T-helper 1 cell treated with Interleukin-12 subunit alpha and Interleukin-12 subunit beta and Interleukin-4 antibody, amounts not matched to agents 30 μg/mL and 1 μg/mL, for 36 hours (primary cell): ENCODE measurements around the gene GABRB1.

Experiments used
- H3K27ac Mint-ChIP-seq: one replicate; pipeline ENCODE4 v1.8.0; 2021; ENCODE audit warnings: mild to moderate bottlenecking, mixed read lengths
- H3K27me3 Mint-ChIP-seq: one replicate; pipeline ENCODE4 v1.8.0; 2021; ENCODE audit warnings: low read depth, mixed read lengths
- H3K36me3 Mint-ChIP-seq: one replicate; pipeline ENCODE4 v1.8.0; 2021; ENCODE audit warnings: low read depth, mixed read lengths
- H3K4me1 Mint-ChIP-seq: one replicate; pipeline ENCODE4 v1.8.0; 2021; ENCODE audit warnings: low read depth, mixed read lengths
- H3K4me3 Mint-ChIP-seq: one replicate; pipeline ENCODE4 v1.8.0; 2021; ENCODE audit warnings: mild to moderate bottlenecking, moderate library complexity, mixed read lengths
- H3K9me3 Mint-ChIP-seq: one replicate; pipeline ENCODE4 v1.8.0; 2021; ENCODE audit warnings: mixed read lengths

The GABRB1 gene

GRCh38 chr4:47065051-47065481, 33.7 kb downstream of the GABRB1 start:
- Mint-ChIP-seq H3K9me3 (peaks cover 5% of the 10 kb centered on the region), H3K27me3 (no peaks in the 10 kb centered on the region), H3K4me3 (no peak overlapping the region), H3K4me1 (no peaks in the 10 kb centered on the region), H3K27ac (no peak overlapping the region), H3K36me3 (no peaks in the 10 kb centered on the region)

GRCh38 chr4:47068986-47069385, 37.6 kb downstream of the GABRB1 start:
- Mint-ChIP-seq H3K27ac (no peak overlapping the region), H3K9me3 (peaks cover 5% of the 10 kb centered on the region), H3K27me3 (no peaks in the 10 kb centered on the region), H3K4me3 (no peak overlapping the region), H3K4me1 (no peaks in the 10 kb centered on the region), H3K36me3 (no peaks in the 10 kb centered on the region)

GRCh38 chr4:47071901-47072341, 40.6 kb downstream of the GABRB1 start:
- Mint-ChIP-seq H3K36me3 (no peaks in the 10 kb centered on the region), H3K27me3 (no peaks in the 10 kb centered on the region), H3K9me3 (peaks cover 5% of the 10 kb centered on the region), H3K27ac (no peak overlapping the region), H3K4me3 (no peak overlapping the region), H3K4me1 (no peaks in the 10 kb centered on the region)

GRCh38 chr4:47073647-47074046, 42.3 kb downstream of the GABRB1 start:
- Mint-ChIP-seq H3K36me3 (no peaks in the 10 kb centered on the region), H3K27me3 (no peaks in the 10 kb centered on the region), H3K4me1 (no peaks in the 10 kb centered on the region), H3K4me3 (no peak overlapping the region), H3K27ac (no peak overlapping the region), H3K9me3 (no peaks in the 10 kb centered on the region)

GRCh38 chr4:47074816-47075215, 43.4 kb downstream of the GABRB1 start:
- no peaks in the 10 kb centered on the region for H3K27me3 Mint-ChIP-seq
- no peak overlapping the region for H3K4me3 Mint-ChIP-seq
- H3K27ac Mint-ChIP-seq = no peak overlapping the region
- no peaks in the 10 kb centered on the region for H3K36me3 Mint-ChIP-seq
- no peaks in the 10 kb centered on the region for H3K4me1 Mint-ChIP-seq
- H3K9me3 Mint-ChIP-seq = no peaks in the 10 kb centered on the region

- Mint-ChIP-seq H3K4me3 (no peak overlapping the region), H3K4me1 (no peaks in the 10 kb centered on the region), H3K36me3 (no peaks in the 10 kb centered on the region), H3K27ac (no peak overlapping the region), H3K27me3 (no peaks in the 10 kb centered on the region), H3K9me3 (no peaks in the 10 kb centered on the region)
Measured at GRCh38 chr4:47075262-47075661, 43.9 kb downstream of the GABRB1 start.

- H3K27me3 Mint-ChIP-seq = no peaks in the 10 kb centered on the region
- no peak overlapping the region for H3K4me3 Mint-ChIP-seq
- no peaks in the 10 kb centered on the region for H3K36me3 Mint-ChIP-seq
- no peak overlapping the region for H3K27ac Mint-ChIP-seq
- no peaks in the 10 kb centered on the region for H3K9me3 Mint-ChIP-seq
- H3K4me1 Mint-ChIP-seq = no peaks in the 10 kb centered on the region
Measured at GRCh38 chr4:47075919-47076318, 44.6 kb downstream of the GABRB1 start.

- Mint-ChIP-seq H3K4me1 (no peaks in the 10 kb centered on the region), H3K9me3 (no peaks in the 10 kb centered on the region), H3K27ac (no peak overlapping the region), H3K36me3 (no peaks in the 10 kb centered on the region), H3K27me3 (no peaks in the 10 kb centered on the region), H3K4me3 (no peak overlapping the region)
Measured at GRCh38 chr4:47084111-47084510, 52.7 kb downstream of the GABRB1 start.

- H3K27ac Mint-ChIP-seq = no peak overlapping the region
- no peaks in the 10 kb centered on the region for H3K27me3 Mint-ChIP-seq
- no peaks in the 10 kb centered on the region for H3K36me3 Mint-ChIP-seq
- no peaks in the 10 kb centered on the region for H3K4me1 Mint-ChIP-seq
- H3K4me3 Mint-ChIP-seq = no peak overlapping the region
- no peaks in the 10 kb centered on the region for H3K9me3 Mint-ChIP-seq
Measured at GRCh38 chr4:47084795-47085194, 53.4 kb downstream of the GABRB1 start.

GRCh38 chr4:47088298-47088697, 56.9 kb downstream of the GABRB1 start:
- H3K27me3 Mint-ChIP-seq = no peaks in the 10 kb centered on the region
- H3K27ac Mint-ChIP-seq = no peak overlapping the region
- no peaks in the 10 kb centered on the region for H3K9me3 Mint-ChIP-seq
- no peak overlapping the region for H3K4me3 Mint-ChIP-seq
- H3K36me3 Mint-ChIP-seq = no peaks in the 10 kb centered on the region
- H3K4me1 Mint-ChIP-seq = no peaks in the 10 kb centered on the region

- Mint-ChIP-seq H3K9me3 (no peaks in the 10 kb centered on the region), H3K27me3 (no peaks in the 10 kb centered on the region), H3K4me3 (no peak overlapping the region), H3K4me1 (no peaks in the 10 kb centered on the region), H3K27ac (no peak overlapping the region), H3K36me3 (no peaks in the 10 kb centered on the region)
Measured at GRCh38 chr4:47095884-47096283, 64.5 kb downstream of the GABRB1 start.

GRCh38 chr4:47101453-47101852, 70.1 kb downstream of the GABRB1 start:
- Mint-ChIP-seq H3K36me3 (no peaks in the 10 kb centered on the region), H3K27me3 (peaks cover 4% of the 10 kb centered on the region), H3K9me3 (no peaks in the 10 kb centered on the region), H3K27ac (no peak overlapping the region), H3K4me1 (no peaks in the 10 kb centered on the region), H3K4me3 (no peak overlapping the region)

- Mint-ChIP-seq H3K36me3 (no peaks in the 10 kb centered on the region), H3K27ac (no peak overlapping the region), H3K9me3 (no peaks in the 10 kb centered on the region), H3K4me1 (no peaks in the 10 kb centered on the region), H3K4me3 (no peak overlapping the region), H3K27me3 (peaks cover 4% of the 10 kb centered on the region)
Measured at GRCh38 chr4:47104986-47105385, 73.6 kb downstream of the GABRB1 start.

GRCh38 chr4:47106561-47106960, 75.2 kb downstream of the GABRB1 start:
- Mint-ChIP-seq H3K4me3 (no peak overlapping the region), H3K27me3 (peaks cover 4% of the 10 kb centered on the region), H3K27ac (no peak overlapping the region), H3K9me3 (no peaks in the 10 kb centered on the region), H3K36me3 (no peaks in the 10 kb centered on the region), H3K4me1 (no peaks in the 10 kb centered on the region)

GRCh38 chr4:47109379-47109778, 78.0 kb downstream of the GABRB1 start:
- Mint-ChIP-seq H3K9me3 (no peaks in the 10 kb centered on the region), H3K4me3 (no peak overlapping the region), H3K36me3 (no peaks in the 10 kb centered on the region), H3K4me1 (no peaks in the 10 kb centered on the region), H3K27ac (no peak overlapping the region), H3K27me3 (no peaks in the 10 kb centered on the region)

GRCh38 chr4:47110546-47111132, 79.3 kb downstream of the GABRB1 start:
- Mint-ChIP-seq H3K36me3 (no peaks in the 10 kb centered on the region), H3K27ac (no peak overlapping the region), H3K27me3 (no peaks in the 10 kb centered on the region), H3K9me3 (no peaks in the 10 kb centered on the region), H3K4me1 (no peaks in the 10 kb centered on the region), H3K4me3 (no peak overlapping the region)
